ENCODE measurements around the gene KLHDC4. TPM values are rescaled to one million over a fixed set of nuclear protein-coding genes. Genes with fewer than 3 reads are reported as not detected.

The KLHDC4 gene
- total and polyA plus RNA-seq, 2 experiments from 2014 or later: 23.0 to 41.1 TPM

DNA sequence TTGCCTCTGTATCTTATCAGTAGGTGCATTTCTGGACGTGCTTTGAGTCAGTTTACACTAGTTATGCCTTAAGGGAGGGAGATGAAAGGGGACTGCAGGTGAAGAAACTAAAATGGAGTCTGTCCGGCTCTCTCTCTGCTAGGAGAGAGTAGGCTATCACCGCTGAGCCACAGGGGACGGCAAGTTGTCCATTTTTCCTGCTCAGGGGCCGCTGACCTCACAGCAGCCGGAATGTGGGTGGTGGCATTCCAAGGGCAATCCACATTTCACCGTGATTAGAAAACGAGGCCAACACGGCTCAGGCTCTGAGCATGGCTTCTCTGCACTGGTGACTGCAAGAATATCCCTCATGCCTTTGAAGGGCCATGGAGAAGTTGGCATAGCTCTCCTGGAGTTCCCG, 19.0 kb upstream of the KLHDC4 start:
- no peak for DNase-seq (ENCODE audit: low spot score)
- Mint-ChIP-seq H3K4me3 (no peak overlapping the region), H3K27ac (no peak overlapping the region), H3K4me1 (no peaks in the 10 kb centered on the region; the same call in 2 of the 3 replicates), H3K9me3 (peaks cover 2% of the 10 kb centered on the region; the same call in 1 of the 3 replicates), H3K36me3 (ENCODE audit: low read depth) (no peaks in the 10 kb centered on the region), H3K27me3 (ENCODE audit: insufficient read depth, low read depth, poor library complexity) (peaks cover 12% of the 10 kb centered on the region)
- Histone ChIP-seq H3K79me2 (replicated peaks; ENCODE audit: insufficient read depth) (no peaks in the 10 kb centered on the region), H3K4me1 (ENCODE audit: insufficient read depth) (no peaks in the 10 kb centered on the region), H4K20me1 (replicated peaks; ENCODE audit: insufficient read depth) (no peaks in the 10 kb centered on the region), H3K9me2 (ENCODE audit: insufficient read depth) (no peaks in the 10 kb centered on the region), H3K27ac (ENCODE audit: low read depth) (no peak overlapping the region), H2AFZ (0 out of 2 replicates have a peak overlapping the region, but pooled peaks have one; percentile 32), H3F3A (replicated peaks; ENCODE audit: low read depth) (peaks cover 4% of the 10 kb centered on the region; the same call in 1 of the 2 replicates), H3K4me2 (no peak overlapping the region), H3K27me3 (ENCODE audit: insufficient read depth) (no peaks in the 10 kb centered on the region), H3K4me3 (no peak overlapping the region), H3K36me3 (ENCODE audit: insufficient read depth) (no peaks in the 10 kb centered on the region)
- no peak for TF ChIP-seq ZNF114 (CRISPR knock-in tag; IDR thresholded peaks at IDR 0.05)
- TF ChIP-seq, protein P1, sequence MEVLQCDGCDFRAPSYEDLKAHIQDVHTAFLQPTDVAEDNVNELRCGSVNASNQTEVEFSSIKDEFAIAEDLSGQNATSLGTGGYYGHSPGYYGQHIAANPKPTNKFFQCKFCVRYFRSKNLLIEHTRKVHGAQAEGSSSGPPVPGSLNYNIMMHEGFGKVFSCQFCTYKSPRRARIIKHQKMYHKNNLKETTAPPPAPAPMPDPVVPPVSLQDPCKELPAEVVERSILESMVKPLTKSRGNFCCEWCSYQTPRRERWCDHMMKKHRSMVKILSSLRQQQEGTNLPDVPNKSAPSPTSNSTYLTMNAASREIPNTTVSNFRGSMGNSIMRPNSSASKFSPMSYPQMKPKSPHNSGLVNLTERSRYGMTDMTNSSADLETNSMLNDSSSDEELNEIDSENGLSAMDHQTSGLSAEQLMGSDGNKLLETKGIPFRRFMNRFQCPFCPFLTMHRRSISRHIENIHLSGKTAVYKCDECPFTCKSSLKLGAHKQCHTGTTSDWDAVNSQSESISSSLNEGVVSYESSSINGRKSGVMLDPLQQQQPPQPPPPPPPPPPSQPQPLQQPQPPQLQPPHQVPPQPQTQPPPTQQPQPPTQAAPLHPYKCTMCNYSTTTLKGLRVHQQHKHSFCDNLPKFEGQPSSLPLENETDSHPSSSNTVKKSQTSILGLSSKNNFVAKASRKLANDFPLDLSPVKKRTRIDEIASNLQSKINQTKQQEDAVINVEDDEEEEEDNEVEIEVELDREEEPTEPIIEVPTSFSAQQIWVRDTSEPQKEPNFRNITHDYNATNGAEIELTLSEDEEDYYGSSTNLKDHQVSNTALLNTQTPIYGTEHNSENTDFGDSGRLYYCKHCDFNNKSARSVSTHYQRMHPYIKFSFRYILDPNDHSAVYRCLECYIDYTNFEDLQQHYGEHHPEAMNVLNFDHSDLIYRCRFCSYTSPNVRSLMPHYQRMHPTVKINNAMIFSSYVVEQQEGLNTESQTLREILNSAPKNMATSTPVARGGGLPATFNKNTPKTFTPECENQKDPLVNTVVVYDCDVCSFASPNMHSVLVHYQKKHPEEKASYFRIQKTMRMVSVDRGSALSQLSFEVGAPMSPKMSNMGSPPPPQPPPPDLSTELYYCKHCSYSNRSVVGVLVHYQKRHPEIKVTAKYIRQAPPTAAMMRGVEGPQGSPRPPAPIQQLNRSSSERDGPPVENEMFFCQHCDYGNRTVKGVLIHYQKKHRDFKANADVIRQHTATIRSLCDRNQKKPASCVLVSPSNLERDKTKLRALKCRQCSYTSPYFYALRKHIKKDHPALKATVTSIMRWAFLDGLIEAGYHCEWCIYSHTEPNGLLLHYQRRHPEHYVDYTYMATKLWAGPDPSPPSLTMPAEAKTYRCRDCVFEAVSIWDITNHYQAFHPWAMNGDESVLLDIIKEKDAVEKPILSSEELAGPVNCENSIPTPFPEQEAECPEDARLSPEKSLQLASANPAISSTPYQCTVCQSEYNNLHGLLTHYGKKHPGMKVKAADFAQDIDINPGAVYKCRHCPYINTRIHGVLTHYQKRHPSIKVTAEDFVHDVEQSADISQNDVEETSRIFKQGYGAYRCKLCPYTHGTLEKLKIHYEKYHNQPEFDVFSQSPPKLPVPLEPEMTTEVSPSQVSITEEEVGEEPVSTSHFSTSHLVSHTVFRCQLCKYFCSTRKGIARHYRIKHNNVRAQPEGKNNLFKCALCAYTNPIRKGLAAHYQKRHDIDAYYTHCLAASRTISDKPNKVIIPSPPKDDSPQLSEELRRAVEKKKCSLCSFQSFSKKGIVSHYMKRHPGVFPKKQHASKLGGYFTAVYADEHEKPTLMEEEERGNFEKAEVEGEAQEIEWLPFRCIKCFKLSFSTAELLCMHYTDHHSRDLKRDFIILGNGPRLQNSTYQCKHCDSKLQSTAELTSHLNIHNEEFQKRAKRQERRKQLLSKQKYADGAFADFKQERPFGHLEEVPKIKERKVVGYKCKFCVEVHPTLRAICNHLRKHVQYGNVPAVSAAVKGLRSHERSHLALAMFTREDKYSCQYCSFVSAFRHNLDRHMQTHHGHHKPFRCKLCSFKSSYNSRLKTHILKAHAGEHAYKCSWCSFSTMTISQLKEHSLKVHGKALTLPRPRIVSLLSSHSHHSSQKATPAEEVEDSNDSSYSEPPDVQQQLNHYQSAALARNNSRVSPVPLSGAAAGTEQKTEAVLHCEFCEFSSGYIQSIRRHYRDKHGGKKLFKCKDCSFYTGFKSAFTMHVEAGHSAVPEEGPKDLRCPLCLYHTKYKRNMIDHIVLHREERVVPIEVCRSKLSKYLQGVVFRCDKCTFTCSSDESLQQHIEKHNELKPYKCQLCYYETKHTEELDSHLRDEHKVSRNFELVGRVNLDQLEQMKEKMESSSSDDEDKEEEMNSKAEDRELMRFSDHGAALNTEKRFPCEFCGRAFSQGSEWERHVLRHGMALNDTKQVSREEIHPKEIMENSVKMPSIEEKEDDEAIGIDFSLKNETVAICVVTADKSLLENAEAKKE (CRISPR knock-in tag; IDR thresholded peaks at IDR 0.05): no peak
- TF ChIP-seq EZH2 (IDR thresholded peaks at IDR 0.05; ENCODE audit: low read depth, unreplicated experiment): no peak
- TF ChIP-seq JUNB (IDR thresholded peaks at IDR 0.05; ENCODE audit: unreplicated experiment): no peak
- TF ChIP-seq CREB1 (CRISPR knock-in tag; IDR thresholded peaks at IDR 0.05; ENCODE audit: low read depth): no peak
- no peak for TF ChIP-seq POLR2AphosphoS5 (IDR thresholded peaks at IDR 0.05; ENCODE audit: low read depth)
- TF ChIP-seq, protein P2, sequence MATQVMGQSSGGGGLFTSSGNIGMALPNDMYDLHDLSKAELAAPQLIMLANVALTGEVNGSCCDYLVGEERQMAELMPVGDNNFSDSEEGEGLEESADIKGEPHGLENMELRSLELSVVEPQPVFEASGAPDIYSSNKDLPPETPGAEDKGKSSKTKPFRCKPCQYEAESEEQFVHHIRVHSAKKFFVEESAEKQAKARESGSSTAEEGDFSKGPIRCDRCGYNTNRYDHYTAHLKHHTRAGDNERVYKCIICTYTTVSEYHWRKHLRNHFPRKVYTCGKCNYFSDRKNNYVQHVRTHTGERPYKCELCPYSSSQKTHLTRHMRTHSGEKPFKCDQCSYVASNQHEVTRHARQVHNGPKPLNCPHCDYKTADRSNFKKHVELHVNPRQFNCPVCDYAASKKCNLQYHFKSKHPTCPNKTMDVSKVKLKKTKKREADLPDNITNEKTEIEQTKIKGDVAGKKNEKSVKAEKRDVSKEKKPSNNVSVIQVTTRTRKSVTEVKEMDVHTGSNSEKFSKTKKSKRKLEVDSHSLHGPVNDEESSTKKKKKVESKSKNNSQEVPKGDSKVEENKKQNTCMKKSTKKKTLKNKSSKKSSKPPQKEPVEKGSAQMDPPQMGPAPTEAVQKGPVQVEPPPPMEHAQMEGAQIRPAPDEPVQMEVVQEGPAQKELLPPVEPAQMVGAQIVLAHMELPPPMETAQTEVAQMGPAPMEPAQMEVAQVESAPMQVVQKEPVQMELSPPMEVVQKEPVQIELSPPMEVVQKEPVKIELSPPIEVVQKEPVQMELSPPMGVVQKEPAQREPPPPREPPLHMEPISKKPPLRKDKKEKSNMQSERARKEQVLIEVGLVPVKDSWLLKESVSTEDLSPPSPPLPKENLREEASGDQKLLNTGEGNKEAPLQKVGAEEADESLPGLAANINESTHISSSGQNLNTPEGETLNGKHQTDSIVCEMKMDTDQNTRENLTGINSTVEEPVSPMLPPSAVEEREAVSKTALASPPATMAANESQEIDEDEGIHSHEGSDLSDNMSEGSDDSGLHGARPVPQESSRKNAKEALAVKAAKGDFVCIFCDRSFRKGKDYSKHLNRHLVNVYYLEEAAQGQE (IDR thresholded peaks at IDR 0.05; ENCODE audit: unreplicated experiment): no peak
- TF ChIP-seq, protein P3, sequence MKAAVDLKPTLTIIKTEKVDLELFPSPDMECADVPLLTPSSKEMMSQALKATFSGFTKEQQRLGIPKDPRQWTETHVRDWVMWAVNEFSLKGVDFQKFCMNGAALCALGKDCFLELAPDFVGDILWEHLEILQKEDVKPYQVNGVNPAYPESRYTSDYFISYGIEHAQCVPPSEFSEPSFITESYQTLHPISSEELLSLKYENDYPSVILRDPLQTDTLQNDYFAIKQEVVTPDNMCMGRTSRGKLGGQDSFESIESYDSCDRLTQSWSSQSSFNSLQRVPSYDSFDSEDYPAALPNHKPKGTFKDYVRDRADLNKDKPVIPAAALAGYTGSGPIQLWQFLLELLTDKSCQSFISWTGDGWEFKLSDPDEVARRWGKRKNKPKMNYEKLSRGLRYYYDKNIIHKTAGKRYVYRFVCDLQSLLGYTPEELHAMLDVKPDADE (IDR thresholded peaks at IDR 0.05): no peak
- no peak for ATAC-seq

Data from GM23338 (cell line).